Spinal cord (tissue), 10 donors: Measurements from ENCODE around the gene SLC37A1. TPM values are rescaled to one million over a fixed set of nuclear protein-coding genes. Genes with fewer than 3 reads are reported as not detected.

Source experiments
- DNase-seq, 6 donors: peaks; one replicate each; pipeline versions ENCODE4 v3.0.0 to v3.0.0-alpha.2; 2013 to 2015; ENCODE audit warnings: low spot score in 6 of 6, low read depth in 4 of 6
- H3K27ac ChIP-seq: one replicate; pipeline ENCODE4 v1.5.1; 2013; ENCODE audit warnings: low read depth, low read length, control low read depth
- H3K27me3 ChIP-seq: one replicate; pipeline ENCODE4 v1.6.1; 2013; ENCODE audit warnings: low read length; ENCODE audit not compliant: control insufficient read depth, insufficient read depth
- H3K36me3 ChIP-seq: one replicate; pipeline ENCODE4 v1.6.1; 2013; ENCODE audit warnings: low read length; ENCODE audit not compliant: control insufficient read depth, insufficient read depth
- H3K4me1 ChIP-seq: one replicate; pipeline ENCODE4 v1.6.1; 2013; ENCODE audit warnings: low read length; ENCODE audit not compliant: control insufficient read depth, insufficient read depth
- H3K4me3 ChIP-seq: one replicate; pipeline ENCODE4 v1.5.1; 2013; ENCODE audit warnings: low read depth, low read length, control low read depth
- H3K9me3 ChIP-seq: one replicate; pipeline ENCODE4 v1.6.1; 2013; ENCODE audit warnings: low read length; ENCODE audit not compliant: control insufficient read depth, insufficient read depth
- WGBS: methylation state at CpG from one replicate; pipeline ENCODE4 v1.1.5; 2013; ENCODE audit warnings: missing lambda C conversion rate; ENCODE audit not compliant: insufficient coverage; 5-methylcytosine and 5-hydroxymethylcytosine counted together
- polyA plus RNA-seq, 2 donors: library from polyadenylated mRNA; unstranded; fragments of 120-200 nt; gene quantifications; one replicate each; pipeline ENCODE4 v1.2.1, GENCODE V29; 2013; ENCODE audit not compliant: insufficient read length in 2 of 2
- total RNA-seq, 2 donors: library from RNA; depleted of rRNA in 1 of 2; stranded (reverse); fragments of 120-200 nt in 1 of 2; fragments of >200 nt in 1 of 2; gene quantifications; one replicate each; pipeline versions ENCODE4 v1.2.3 to v1.2.4, GENCODE V29; 2013 to 2014
- donor health status: healthy.

Gene SLC37A1
- total and polyA plus RNA-seq, 4 donors: 8.4 to 32.3 (median 22.5) TPM

- Histone ChIP-seq H3K4me1 (peaks cover 24% of the 10 kb centered on the region), H3K36me3 (no peaks in the 10 kb centered on the region), H3K27me3 (no peaks in the 10 kb centered on the region), H3K4me3 (no peak overlapping the region), H3K9me3 (no peaks in the 10 kb centered on the region), H3K27ac (no peak overlapping the region)
- WGBS: no CpG with 5 or more reads among the region's 4 CpGs
- no peak for DNase-seq
Measured at GRCh38 chr21:42500225-42500624, 13.4 kb upstream of the SLC37A1 start.

- no peak for DNase-seq
- H3K4me1 ChIP-seq: peaks cover 19% of the 10 kb centered on the region
- H3K9me3 ChIP-seq: no peaks in the 10 kb centered on the region
- H3K27ac ChIP-seq: no peak overlapping the region
- no peak overlapping the region for H3K4me3 ChIP-seq
- H3K27me3 ChIP-seq: no peaks in the 10 kb centered on the region
- 95% methylated on average over 3 of the region's 5 CpGs for WGBS
- no peaks in the 10 kb centered on the region for H3K36me3 ChIP-seq
Measured at GRCh38 chr21:42500736-42501135, 12.9 kb upstream of the SLC37A1 start.

GRCh38 chr21:42503711-42504110 lies 9.9 kb upstream of the SLC37A1 start:
- WGBS: 87% methylated on average over 2 of the region's 4 CpGs
- no peak overlapping the region for H3K27ac ChIP-seq
- H3K27me3 ChIP-seq: no peaks in the 10 kb centered on the region
- H3K4me3 ChIP-seq: no peak overlapping the region
- H3K36me3 ChIP-seq: no peaks in the 10 kb centered on the region
- peaks cover 10% of the 10 kb centered on the region for H3K4me1 ChIP-seq
- no peak for DNase-seq
- H3K9me3 ChIP-seq: no peaks in the 10 kb centered on the region

- peaks cover 3% of the 10 kb centered on the region for H3K4me1 ChIP-seq
- H3K4me3 ChIP-seq: no peak overlapping the region
- H3K27ac ChIP-seq: no peak overlapping the region
- H3K27me3 ChIP-seq: no peaks in the 10 kb centered on the region
- no peak for DNase-seq
- WGBS: 88% methylated on average over 3 of the region's 3 CpGs
- no peaks in the 10 kb centered on the region for H3K9me3 ChIP-seq
- H3K36me3 ChIP-seq: no peaks in the 10 kb centered on the region
Measured at GRCh38 chr21:42505090-42505726, 8.4 kb upstream of the SLC37A1 start.

GRCh38 chr21:42507418-42507817 lies 6.2 kb upstream of the SLC37A1 start:
- DNase-seq: no peak
- H3K9me3 ChIP-seq: no peaks in the 10 kb centered on the region
- no peaks in the 10 kb centered on the region for H3K27me3 ChIP-seq
- no peak overlapping the region for H3K4me3 ChIP-seq
- H3K4me1 ChIP-seq: peaks cover 3% of the 10 kb centered on the region
- H3K36me3 ChIP-seq: no peaks in the 10 kb centered on the region
- WGBS: 93% methylated on average over 3 of the region's 4 CpGs
- H3K27ac ChIP-seq: no peak overlapping the region

- no peaks in the 10 kb centered on the region for H3K27me3 ChIP-seq
- H3K4me1 ChIP-seq: peaks cover 12% of the 10 kb centered on the region
- no peak for DNase-seq
- H3K4me3 ChIP-seq: no peak overlapping the region
- no peak overlapping the region for H3K27ac ChIP-seq
- no peaks in the 10 kb centered on the region for H3K9me3 ChIP-seq
- 88% methylated on average over 1 of the region's 2 CpGs for WGBS
- H3K36me3 ChIP-seq: no peaks in the 10 kb centered on the region
Measured at GRCh38 chr21:42508371-42508770, 5.3 kb upstream of the SLC37A1 start.

GRCh38 chr21:42509244-42509643 lies 4.4 kb upstream of the SLC37A1 start:
- Histone ChIP-seq H3K4me3 (no peak overlapping the region), H3K36me3 (no peaks in the 10 kb centered on the region), H3K9me3 (no peaks in the 10 kb centered on the region), H3K4me1 (peaks cover 14% of the 10 kb centered on the region), H3K27me3 (no peaks in the 10 kb centered on the region), H3K27ac (no peak overlapping the region)
- WGBS: 33% methylated on average over 7 of the region's 11 CpGs
- peak in 1 of 6 donors; percentile 62 for DNase-seq

GRCh38 chr21:42512346-42513034 lies 1.2 kb upstream of the SLC37A1 start:
- no peaks in the 10 kb centered on the region for H3K36me3 ChIP-seq
- peaks cover 30% of the 10 kb centered on the region for H3K4me1 ChIP-seq
- WGBS: 79% methylated on average over 14 of the region's 16 CpGs
- no peaks in the 10 kb centered on the region for H3K27me3 ChIP-seq
- no peak for DNase-seq
- H3K4me3 ChIP-seq: no peak overlapping the region
- no peak overlapping the region for H3K27ac ChIP-seq
- no peaks in the 10 kb centered on the region for H3K9me3 ChIP-seq

- WGBS: 1% methylated on average over 69 of the region's 77 CpGs
- peaks cover 28% of the 10 kb centered on the region for H3K4me1 ChIP-seq
- peak in 2 of 6 donors; percentile 71 to 73 for DNase-seq
Measured at GRCh38 chr21:42513985-42514882, 582 bp downstream of the SLC37A1 start.

More at GRCh38 chr21:42513985-42514882, 582 bp downstream of the SLC37A1 start:
- peaks cover 2% of the 10 kb centered on the region for H3K36me3 ChIP-seq
- no peaks in the 10 kb centered on the region for H3K9me3 ChIP-seq
- peak overlapping the region; percentile 57 for H3K4me3 ChIP-seq
- H3K27me3 ChIP-seq: no peaks in the 10 kb centered on the region
- no peak overlapping the region for H3K27ac ChIP-seq
